OCI-LY1 (cell line): ENCODE data around the gene GCKR.

Experiments
- H2AFZ ChIP-seq: fragments of 200-600 bp; sonication (generic), shearing (Covaris generic); 2 replicates; pipeline ENCODE4 v1.6.0; 2014; ENCODE audit warnings: antibody characterized with exemption, mild to moderate bottlenecking, low read length
- H3F3A ChIP-seq: fragments of 200-600 bp; sonication (generic), shearing (Covaris generic); 2 replicates; pipeline ENCODE4 v1.6.0; 2014; ENCODE audit warnings: mild to moderate bottlenecking, antibody characterized with exemption, low read length, moderate library complexity; ENCODE audit not compliant: insufficient read depth
- H3K27ac ChIP-seq: fragments of 200-600 bp; sonication (generic); 2 replicates; pipeline ENCODE4 v1.5.1; 2014; ENCODE audit warnings: low read length, mixed run types, mild to moderate bottlenecking, low read depth; ENCODE audit not compliant: poor library complexity, severe bottlenecking
- H3K27me3 ChIP-seq: fragments of 200-600 bp; sonication (generic); 2 replicates; pipeline ENCODE4 v1.6.0; 2014; ENCODE audit warnings: antibody characterized with exemption, mild to moderate bottlenecking, low read length, moderate library complexity; ENCODE audit not compliant: insufficient read depth
- H3K36me3 ChIP-seq: fragments of 200-600 bp; sonication (generic); 2 replicates; pipeline ENCODE4 v1.6.1; 2014; ENCODE audit warnings: mild to moderate bottlenecking, antibody characterized with exemption, low read length, moderate library complexity, mixed read lengths; ENCODE audit not compliant: insufficient read depth
- H3K4me1 ChIP-seq: fragments of 200-600 bp; sonication (generic); 2 replicates; pipeline ENCODE4 v1.5.1; 2014; ENCODE audit warnings: mild to moderate bottlenecking, low read length, moderate library complexity; ENCODE audit not compliant: insufficient read depth, severe bottlenecking
- H3K4me2 ChIP-seq: fragments of 200-600 bp; sonication (generic), shearing (Covaris generic); 2 replicates; pipeline ENCODE4 v1.6.1; 2014; ENCODE audit warnings: low read length
- H3K4me3 ChIP-seq: fragments of 200-600 bp; sonication (generic); 2 replicates; pipeline ENCODE4 v1.5.1; 2014; ENCODE audit warnings: low read length, low read depth, mild to moderate bottlenecking, mixed read lengths; ENCODE audit not compliant: poor library complexity, severe bottlenecking
- H3K79me2 ChIP-seq: fragments of 200-600 bp; shearing (Covaris generic); 2 replicates; pipeline ENCODE4 v1.6.1; 2016; ENCODE audit warnings: mixed run types, low read length, mixed read lengths; ENCODE audit not compliant: insufficient read depth
- H3K9ac ChIP-seq: fragments of 200-600 bp; sonication (generic), shearing (Covaris generic); 2 replicates; pipeline ENCODE4 v1.6.1; 2014; ENCODE audit warnings: mild to moderate bottlenecking, low read length, mixed read lengths
- H3K9me2 ChIP-seq: fragments of 200-600 bp; sonication (generic), shearing (Covaris generic); 2 replicates; pipeline ENCODE4 v1.6.1; 2014; ENCODE audit warnings: low read depth, mild to moderate bottlenecking, low read length, mixed read lengths
- H3K9me3 ChIP-seq: fragments of 200-600 bp; shearing (Covaris generic); 2 replicates; pipeline ENCODE4 v1.6.1; 2014; ENCODE audit warnings: low read length, mixed read lengths
- H4K20me1 ChIP-seq: fragments of 200-600 bp; sonication (generic), shearing (Covaris generic); 2 replicates; pipeline ENCODE4 v1.6.0; 2016; ENCODE audit warnings: mild to moderate bottlenecking, low read length; ENCODE audit not compliant: insufficient read depth
- CTCF ChIP-seq: fragments of 200-600 bp; sonication (generic), shearing (Covaris generic); IDR thresholded peaks from 2 replicates; pipeline ENCODE4 v1.5.1; 2017; ENCODE audit warnings: mild to moderate bottlenecking, antibody characterized with exemption, low read length, moderate library complexity, mixed read lengths
- EZH2 ChIP-seq: fragments of 200-600 bp; sonication (generic), shearing (Covaris generic); IDR thresholded peaks from 2 replicates; pipeline ENCODE4 v1.8.0; 2017; ENCODE audit warnings: borderline replicate concordance, mixed run types, mild to moderate bottlenecking, antibody characterized with exemption, low read length, moderate library complexity, mixed read lengths

Gene GCKR

GRCh38 chr2:27561060-27561459 is 64.4 kb downstream of the GCKR start:
- Histone ChIP-seq H3K4me1 (no peaks in the 10 kb centered on the region), H3K36me3 (no peaks in the 10 kb centered on the region), H3K27me3 (no peaks in the 10 kb centered on the region), H3K4me3 (no peak overlapping the region), H4K20me1 (no peaks in the 10 kb centered on the region), H3K4me2 (no peak overlapping the region), H3K9ac (no peak overlapping the region), H3K9me3 (no peaks in the 10 kb centered on the region), H3F3A (no peaks in the 10 kb centered on the region), H3K79me2 (no peaks in the 10 kb centered on the region), H2AFZ (no peak overlapping the region), H3K9me2 (no peaks in the 10 kb centered on the region), H3K27ac (no peak overlapping the region)
- no peak for TF ChIP-seq EZH2
- no peak for TF ChIP-seq CTCF

GRCh38 chr2:27566628-27567027 is 70.0 kb downstream of the GCKR start:
- H3K4me3 ChIP-seq: no peak overlapping the region
- TF ChIP-seq CTCF (no peak), EZH2 (no peak)
- no peaks in the 10 kb centered on the region for H3K27me3 ChIP-seq
- H3K9me2 ChIP-seq: no peaks in the 10 kb centered on the region
- H3K36me3 ChIP-seq: no peaks in the 10 kb centered on the region
- H3K4me1 ChIP-seq: no peaks in the 10 kb centered on the region
- H3K4me2 ChIP-seq: no peak overlapping the region
- no peaks in the 10 kb centered on the region for H3F3A ChIP-seq
- no peak overlapping the region for H3K9ac ChIP-seq
- no peak overlapping the region for H2AFZ ChIP-seq
- no peaks in the 10 kb centered on the region for H3K9me3 ChIP-seq
- no peaks in the 10 kb centered on the region for H4K20me1 ChIP-seq
- H3K79me2 ChIP-seq: no peaks in the 10 kb centered on the region
- H3K27ac ChIP-seq: no peak overlapping the region

GRCh38 chr2:27569398-27569797 is 72.8 kb downstream of the GCKR start:
- Histone ChIP-seq H3K4me1 (no peaks in the 10 kb centered on the region), H3K79me2 (no peaks in the 10 kb centered on the region), H3K27me3 (no peaks in the 10 kb centered on the region), H2AFZ (no peak overlapping the region), H3K9me3 (no peaks in the 10 kb centered on the region), H3K36me3 (no peaks in the 10 kb centered on the region), H4K20me1 (no peaks in the 10 kb centered on the region), H3F3A (no peaks in the 10 kb centered on the region), H3K4me2 (no peak overlapping the region), H3K27ac (no peak overlapping the region), H3K9ac (no peak overlapping the region), H3K4me3 (no peak overlapping the region), H3K9me2 (no peaks in the 10 kb centered on the region)
- TF ChIP-seq EZH2: no peak
- TF ChIP-seq CTCF: no peak
